Esophagus muscularis mucosa (tissue), 4 donors: ENCODE results near the gene TBC1D22A.

Experiments
- CTCF ChIP-seq, 3 experiments: fragments of 200-600 bp in 2 of 3; fragments of 450-650 bp in 1 of 3; sonication (generic) in 2 of 3; IDR thresholded peaks; one replicate each; pipeline ENCODE4 v1.5.1; 2017 to 2019; ENCODE audit warnings: antibody characterized with exemption in 3 of 3, mild to moderate bottlenecking in 2 of 3, moderate library complexity in 1 of 3
- EP300 ChIP-seq: sonication (generic); formaldehyde crosslinking; IDR thresholded peaks from one replicate; pipeline ENCODE4 v1.6.1; 2017; ENCODE audit warnings: antibody characterized with exemption
- POLR2A ChIP-seq: fragments of 450-650 bp; IDR thresholded peaks from one replicate; pipeline ENCODE4 v1.6.1; 2017; ENCODE audit warnings: antibody characterized with exemption, moderate library complexity, mild to moderate bottlenecking, low read depth
- POLR2AphosphoS5 ChIP-seq, 2 donors: sonication (generic); formaldehyde crosslinking; IDR thresholded peaks; one replicate each; pipeline ENCODE4 v1.6.1; 2017; ENCODE audit warnings: antibody characterized with exemption in 2 of 2

GRCh38 chr22:46752286-46752987 lies 10.0 kb upstream of the TBC1D22A start:
- TF ChIP-seq CTCF (IDR thresholded peaks at IDR 0.05) (no peak), POLR2AphosphoS5 (IDR thresholded peaks at IDR 0.05) (no peak), POLR2A (no peak), EP300 (no peak)
